ENCODE measurements around the gene TRUB1.

Gene TRUB1

DNA sequence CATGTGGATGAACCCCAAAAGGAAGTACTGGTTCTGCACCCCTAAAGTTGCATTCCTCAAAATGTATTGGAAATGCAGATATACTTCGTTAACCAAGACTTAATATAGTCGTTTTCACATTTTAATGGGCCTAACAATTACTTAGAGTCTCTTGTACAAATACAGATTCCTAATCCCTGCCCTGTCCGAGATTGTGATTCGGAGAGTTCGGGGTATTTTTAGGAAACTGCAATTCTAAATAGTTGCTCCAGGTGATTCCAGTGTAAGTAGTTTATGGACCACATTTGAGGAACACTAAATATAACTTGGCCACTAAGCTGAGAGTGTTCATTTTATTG lies 830 bp downstream of the TRUB1 start:
- Histone ChIP-seq H3K9me3 (no peaks in the 10 kb centered on the region), H3K36me3 (peaks cover 3% of the 10 kb centered on the region; the same call in 1 of the 2 replicates), H3K4me1 (no peaks in the 10 kb centered on the region), H3K27me3 (no peaks in the 10 kb centered on the region), H3K4me3 (ENCODE audit: low read depth, low read length) (peak overlapping the region; percentile 79)
- TF ChIP-seq, protein P1, sequence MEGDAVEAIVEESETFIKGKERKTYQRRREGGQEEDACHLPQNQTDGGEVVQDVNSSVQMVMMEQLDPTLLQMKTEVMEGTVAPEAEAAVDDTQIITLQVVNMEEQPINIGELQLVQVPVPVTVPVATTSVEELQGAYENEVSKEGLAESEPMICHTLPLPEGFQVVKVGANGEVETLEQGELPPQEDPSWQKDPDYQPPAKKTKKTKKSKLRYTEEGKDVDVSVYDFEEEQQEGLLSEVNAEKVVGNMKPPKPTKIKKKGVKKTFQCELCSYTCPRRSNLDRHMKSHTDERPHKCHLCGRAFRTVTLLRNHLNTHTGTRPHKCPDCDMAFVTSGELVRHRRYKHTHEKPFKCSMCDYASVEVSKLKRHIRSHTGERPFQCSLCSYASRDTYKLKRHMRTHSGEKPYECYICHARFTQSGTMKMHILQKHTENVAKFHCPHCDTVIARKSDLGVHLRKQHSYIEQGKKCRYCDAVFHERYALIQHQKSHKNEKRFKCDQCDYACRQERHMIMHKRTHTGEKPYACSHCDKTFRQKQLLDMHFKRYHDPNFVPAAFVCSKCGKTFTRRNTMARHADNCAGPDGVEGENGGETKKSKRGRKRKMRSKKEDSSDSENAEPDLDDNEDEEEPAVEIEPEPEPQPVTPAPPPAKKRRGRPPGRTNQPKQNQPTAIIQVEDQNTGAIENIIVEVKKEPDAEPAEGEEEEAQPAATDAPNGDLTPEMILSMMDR (IDR thresholded peaks at IDR 0.05; ENCODE audit: low read depth, low read length), result no peak
- DNase-seq, result no peak

DNA sequence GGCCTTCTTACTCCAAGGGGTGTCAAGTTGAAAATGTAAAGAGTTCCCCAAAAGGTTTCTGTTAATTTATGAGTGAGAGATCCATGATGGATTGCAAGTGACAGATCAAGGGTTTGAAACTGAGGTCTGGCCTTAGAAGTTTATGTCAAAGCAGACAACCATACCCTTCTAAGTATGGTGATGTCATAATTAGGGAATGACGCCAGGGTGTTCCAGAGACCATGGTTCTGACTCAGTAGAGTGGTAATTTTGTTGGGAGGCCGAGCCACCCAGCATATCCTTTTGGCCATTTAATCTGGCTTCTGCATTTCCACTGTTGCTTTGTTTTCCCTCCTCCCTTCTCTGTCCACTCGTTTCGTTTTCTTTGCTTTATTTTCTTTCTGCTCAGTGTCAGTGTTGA lies 2.7 kb downstream of the TRUB1 start:
- H3K9me3 ChIP-seq, result no peaks in the 10 kb centered on the region
- no peak overlapping the region for H3K4me3 ChIP-seq (ENCODE audit: low read depth, low read length)
- peaks cover 11% of the 10 kb centered on the region for H3K36me3 ChIP-seq
- TF ChIP-seq, protein P1 (IDR thresholded peaks at IDR 0.05; ENCODE audit: low read depth, low read length), result no peak
- no peaks in the 10 kb centered on the region for H3K4me1 ChIP-seq
- no peak for DNase-seq
- no peaks in the 10 kb centered on the region for H3K27me3 ChIP-seq

DNA sequence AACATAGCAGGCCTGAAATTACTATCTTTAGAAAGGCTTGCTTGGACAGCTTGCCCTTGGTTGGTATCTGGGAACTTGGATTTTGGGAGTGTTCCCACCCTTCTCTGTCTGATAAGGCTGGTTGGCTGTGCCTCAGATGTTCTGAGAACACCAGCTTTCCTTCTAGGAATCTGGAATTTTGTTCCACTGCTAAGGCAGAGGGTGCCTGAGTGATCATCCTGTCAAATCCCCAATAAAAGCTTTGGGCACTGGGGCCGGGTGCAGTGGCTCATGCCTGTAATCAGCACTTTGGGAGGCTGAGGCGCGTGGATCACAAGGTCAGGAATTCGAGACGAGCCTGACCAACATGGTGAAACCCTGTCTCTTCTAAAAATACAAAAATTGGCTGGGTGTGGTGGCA lies 5.0 kb downstream of the TRUB1 start:
- Histone ChIP-seq H3K4me1 (no peaks in the 10 kb centered on the region), H3K36me3 (peaks cover 13% of the 10 kb centered on the region), H3K9me3 (no peaks in the 10 kb centered on the region), H3K27me3 (no peaks in the 10 kb centered on the region), H3K4me3 (ENCODE audit: low read depth, low read length) (no peak overlapping the region)
- DNase-seq, result no peak
- TF ChIP-seq, protein P1 (IDR thresholded peaks at IDR 0.05; ENCODE audit: low read depth, low read length), result no peak

DNA sequence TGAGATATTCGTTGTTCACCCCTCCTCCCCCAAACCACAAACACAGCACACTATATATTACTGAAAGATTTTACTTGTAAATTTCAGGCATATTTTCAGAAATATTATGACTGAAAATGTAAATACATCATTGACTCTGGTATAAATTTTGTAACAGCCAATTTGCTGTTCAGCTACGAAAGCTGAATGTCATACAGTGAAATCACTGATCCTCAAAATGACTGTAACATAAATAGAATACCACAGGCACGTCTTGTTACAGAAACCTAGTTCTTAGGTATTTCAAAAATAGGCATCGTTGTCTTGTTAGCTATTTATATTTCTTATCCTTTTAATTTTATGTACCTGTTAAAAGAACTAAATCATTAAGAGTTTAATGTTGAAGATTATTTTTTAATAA lies 15.1 kb downstream of the TRUB1 start:
- Histone ChIP-seq H3K4me1 (peaks cover 6% of the 10 kb centered on the region), H3K4me3 (ENCODE audit: low read depth, low read length) (no peak overlapping the region), H3K36me3 (peaks cover 10% of the 10 kb centered on the region), H3K9me3 (no peaks in the 10 kb centered on the region), H3K27me3 (no peaks in the 10 kb centered on the region)
- TF ChIP-seq, protein P1 (IDR thresholded peaks at IDR 0.05; ENCODE audit: low read depth, low read length), result no peak
- no peak for DNase-seq

DNA sequence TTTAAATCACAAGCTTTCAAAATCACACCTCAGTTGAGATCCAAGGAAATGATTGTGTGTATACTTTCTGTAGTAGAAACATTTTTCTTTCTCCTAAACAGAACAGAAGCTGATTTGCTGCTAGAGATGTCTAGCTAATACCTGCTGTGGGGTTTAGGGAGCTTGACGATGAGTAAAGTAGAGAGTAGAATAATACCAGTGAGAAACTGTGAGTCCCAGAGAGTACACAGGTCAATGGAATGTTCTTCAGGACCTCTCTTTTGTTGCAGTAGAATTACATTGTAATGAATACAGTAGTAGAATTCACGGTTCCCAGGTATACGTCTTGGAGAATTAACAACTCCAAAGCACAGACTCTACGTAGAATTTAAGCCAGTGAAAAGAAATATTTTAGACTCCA lies 18.0 kb downstream of the TRUB1 start:
- no peak overlapping the region for H3K4me3 ChIP-seq (ENCODE audit: low read depth, low read length)
- H3K4me1 ChIP-seq, result peaks cover 6% of the 10 kb centered on the region
- TF ChIP-seq, protein P1 (IDR thresholded peaks at IDR 0.05; ENCODE audit: low read depth, low read length), result no peak
- no peaks in the 10 kb centered on the region for H3K9me3 ChIP-seq
- no peak for DNase-seq
- no peaks in the 10 kb centered on the region for H3K27me3 ChIP-seq
- peaks cover 13% of the 10 kb centered on the region for H3K36me3 ChIP-seq

DNA sequence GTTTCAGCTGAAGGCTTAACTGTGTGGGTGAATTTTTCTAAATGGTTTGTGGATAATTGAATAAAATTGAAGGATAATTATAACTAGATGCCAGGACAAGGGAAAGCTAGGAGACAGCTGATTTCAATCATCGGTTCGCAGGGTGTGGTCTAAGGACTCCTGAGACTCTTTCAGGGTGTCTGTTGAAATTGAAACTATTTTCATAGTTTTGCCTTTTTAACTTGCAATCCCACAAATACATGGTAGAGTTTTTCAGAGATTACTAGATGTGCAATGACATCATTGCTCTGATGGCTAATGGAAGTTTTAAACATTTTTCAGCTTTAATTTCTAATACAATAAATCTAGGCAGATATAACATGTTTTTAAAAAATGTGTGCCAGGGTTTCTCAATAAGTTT lies 18.5 kb downstream of the TRUB1 start:
- Histone ChIP-seq H3K27me3 (no peaks in the 10 kb centered on the region), H3K4me3 (ENCODE audit: low read depth, low read length) (no peak overlapping the region), H3K36me3 (peaks cover 12% of the 10 kb centered on the region), H3K9me3 (no peaks in the 10 kb centered on the region), H3K4me1 (peaks cover 6% of the 10 kb centered on the region)
- DNase-seq, result no peak
- TF ChIP-seq, protein P1 (IDR thresholded peaks at IDR 0.05; ENCODE audit: low read depth, low read length), result no peak

All from BE2C (cell line).